Stimulated activated CD8-positive, alpha-beta memory T cell treated with anti-CD3 and anti-CD28 coated beads, Interleukin-15, amount 100 ng/mL, for 4 hours (primary cell): ENCODE results near the gene BMP2.

Source experiments
- DNase-seq, 2 donors: peaks; one replicate each; pipeline ENCODE4 v3.0.0-alpha.2; 2020; ENCODE audit warnings: low read depth in 2 of 2

BMP2 gene

GRCh38 chr20:6768228-6769140 is 998 bp downstream of the BMP2 start:
- no peak for DNase-seq

DNA sequence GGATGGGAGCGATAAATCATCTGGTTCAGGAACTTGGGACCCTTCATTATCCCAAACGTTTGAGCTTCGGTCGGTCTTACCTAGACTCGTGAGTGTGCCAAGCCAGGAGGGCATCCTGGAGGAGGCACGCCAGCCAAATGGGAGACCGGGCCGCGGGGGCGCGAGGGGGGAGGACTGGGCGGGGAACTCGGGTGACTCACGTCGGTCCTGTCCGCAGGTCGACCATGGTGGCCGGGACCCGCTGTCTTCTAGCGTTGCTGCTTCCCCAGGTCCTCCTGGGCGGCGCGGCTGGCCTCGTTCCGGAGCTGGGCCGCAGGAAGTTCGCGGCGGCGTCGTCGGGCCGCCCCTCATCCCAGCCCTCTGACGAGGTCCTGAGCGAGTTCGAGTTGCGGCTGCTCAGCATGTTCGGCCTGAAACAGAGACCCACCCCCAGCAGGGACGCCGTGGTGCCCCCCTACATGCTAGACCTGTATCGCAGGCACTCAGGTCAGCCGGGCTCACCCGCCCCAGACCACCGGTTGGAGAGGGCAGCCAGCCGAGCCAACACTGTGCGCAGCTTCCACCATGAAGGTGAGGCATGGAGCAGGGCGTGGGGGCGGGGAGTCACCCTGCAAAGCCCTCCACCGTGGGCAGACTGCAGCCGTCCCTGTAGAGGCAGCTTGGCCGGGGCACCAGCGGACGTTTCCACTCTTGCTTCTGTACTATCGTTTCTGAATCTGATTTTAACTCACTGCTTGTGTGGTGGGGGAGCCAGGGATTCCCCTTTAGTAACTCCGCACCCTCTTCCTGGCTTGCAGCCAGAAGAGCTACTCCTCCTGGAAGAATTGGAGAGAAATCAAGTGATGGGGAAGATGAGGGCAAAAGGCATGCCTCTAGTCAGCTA is 2.7 kb downstream of the BMP2 start:
- no peak for DNase-seq

- no peak for DNase-seq
These were observed 3.3 kb downstream of the BMP2 start for GRCh38 chr20:6770786-6771100.

DNA sequence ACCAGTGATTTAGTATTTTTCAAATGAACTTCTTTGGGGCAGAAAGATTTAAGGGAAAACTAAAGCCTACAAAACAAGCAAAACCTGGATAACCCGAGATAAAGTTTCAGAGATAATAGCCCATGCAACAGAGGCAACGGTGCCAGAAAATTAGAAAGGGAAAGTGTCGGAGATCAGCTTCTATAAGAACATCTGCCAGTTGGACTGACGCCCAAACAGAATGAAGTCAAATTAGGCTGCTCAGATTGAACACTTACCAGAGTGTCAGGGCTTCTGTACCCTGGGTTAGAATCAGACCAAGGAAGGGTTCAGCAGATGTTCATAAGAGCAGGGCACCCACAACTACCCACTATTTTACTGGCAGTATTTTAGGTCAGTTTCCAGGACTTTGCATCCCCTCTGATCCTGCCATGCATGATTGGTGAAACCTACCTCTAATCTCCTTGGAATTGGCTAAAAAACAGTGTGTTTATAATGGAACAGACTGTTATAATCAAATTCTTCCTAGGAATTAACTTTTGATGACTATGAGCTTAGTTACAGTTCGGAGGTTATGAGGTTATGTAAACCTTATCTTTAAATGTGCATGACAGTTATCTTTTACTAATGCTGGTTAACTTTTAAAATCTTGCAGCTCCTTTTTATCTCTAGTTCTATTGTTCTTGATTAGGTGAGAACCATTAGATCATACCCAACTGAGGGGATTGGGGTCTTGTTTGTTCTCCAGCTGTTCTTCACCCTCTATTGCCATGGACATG is 13.1 kb downstream of the BMP2 start:
- no peak for DNase-seq

DNA sequence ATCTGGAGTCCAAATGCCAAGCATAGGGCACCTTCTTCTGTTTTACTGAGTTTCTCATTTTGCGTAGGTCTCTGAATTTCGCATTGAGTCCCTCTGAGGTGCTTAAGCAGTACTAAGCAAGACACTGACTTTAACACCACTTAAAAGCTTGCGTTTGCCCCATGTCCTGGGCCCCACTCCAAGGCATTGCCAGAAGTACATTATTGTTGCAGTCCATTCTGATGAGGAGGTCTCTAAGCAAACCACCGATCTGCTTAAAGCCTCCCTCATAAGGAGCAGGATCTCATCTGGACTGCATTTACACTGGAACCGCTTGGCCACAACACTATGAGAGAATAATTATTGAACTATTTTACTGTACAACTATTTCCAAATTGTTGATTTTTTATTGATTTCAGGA is 16.3 kb downstream of the BMP2 start:
- DNase-seq = no peak

GRCh38 chr20:6784210-6784631 is 16.7 kb downstream of the BMP2 start:
- no peak for DNase-seq

GRCh38 chr20:6784767-6785166 is 17.3 kb downstream of the BMP2 start:
- DNase-seq = no peak

GRCh38 chr20:6786548-6786947 is 19.1 kb downstream of the BMP2 start:
- no peak for DNase-seq

- no peak for DNase-seq
These were observed 25.3 kb downstream of the BMP2 start for GRCh38 chr20:6792789-6793188.

- DNase-seq = no peak
These were observed 34.7 kb downstream of the BMP2 start for GRCh38 chr20:6802227-6802626.

DNA sequence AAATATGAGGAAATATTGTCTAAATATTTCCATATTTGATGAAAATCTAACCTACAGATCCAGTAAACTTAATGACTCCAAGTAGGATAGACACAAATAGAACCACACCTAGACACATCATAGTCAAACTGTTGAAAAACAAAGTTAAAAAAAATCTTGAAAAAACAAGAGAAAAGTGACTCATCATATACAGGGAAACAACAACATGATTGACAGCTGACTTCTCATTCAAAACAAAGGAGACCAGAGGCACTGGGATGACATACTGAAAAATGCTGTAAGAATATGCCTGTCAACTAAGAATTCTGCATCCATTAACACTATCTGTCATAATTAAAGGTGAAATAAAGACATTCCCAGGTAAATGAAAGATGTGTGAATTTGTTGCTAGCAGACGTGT is 38.8 kb downstream of the BMP2 start:
- DNase-seq = no peak

- no peak for DNase-seq
These were observed 44.0 kb downstream of the BMP2 start for GRCh38 chr20:6811262-6812035.

DNA sequence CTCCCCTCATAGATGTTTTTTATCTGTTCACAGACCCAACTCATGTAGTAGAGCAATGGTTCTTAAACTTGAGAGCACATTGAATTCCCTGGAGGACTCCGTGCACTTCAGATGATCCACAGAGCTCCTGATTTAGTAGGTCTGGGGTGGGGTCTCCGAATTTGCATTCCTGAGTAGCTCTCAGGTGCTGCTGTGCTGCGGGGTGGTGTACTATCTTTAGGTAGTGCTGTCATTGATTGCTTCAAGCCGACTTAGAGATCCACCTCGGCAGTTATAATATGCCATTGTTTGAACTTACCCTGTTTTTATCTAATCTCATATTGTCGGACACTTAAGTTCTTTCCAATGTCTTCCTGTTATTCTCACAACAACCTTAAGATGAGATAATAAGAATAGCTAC is 45.0 kb downstream of the BMP2 start:
- no peak for DNase-seq

- DNase-seq = no peak
These were observed 47.5 kb downstream of the BMP2 start for GRCh38 chr20:6814945-6815344.

DNA sequence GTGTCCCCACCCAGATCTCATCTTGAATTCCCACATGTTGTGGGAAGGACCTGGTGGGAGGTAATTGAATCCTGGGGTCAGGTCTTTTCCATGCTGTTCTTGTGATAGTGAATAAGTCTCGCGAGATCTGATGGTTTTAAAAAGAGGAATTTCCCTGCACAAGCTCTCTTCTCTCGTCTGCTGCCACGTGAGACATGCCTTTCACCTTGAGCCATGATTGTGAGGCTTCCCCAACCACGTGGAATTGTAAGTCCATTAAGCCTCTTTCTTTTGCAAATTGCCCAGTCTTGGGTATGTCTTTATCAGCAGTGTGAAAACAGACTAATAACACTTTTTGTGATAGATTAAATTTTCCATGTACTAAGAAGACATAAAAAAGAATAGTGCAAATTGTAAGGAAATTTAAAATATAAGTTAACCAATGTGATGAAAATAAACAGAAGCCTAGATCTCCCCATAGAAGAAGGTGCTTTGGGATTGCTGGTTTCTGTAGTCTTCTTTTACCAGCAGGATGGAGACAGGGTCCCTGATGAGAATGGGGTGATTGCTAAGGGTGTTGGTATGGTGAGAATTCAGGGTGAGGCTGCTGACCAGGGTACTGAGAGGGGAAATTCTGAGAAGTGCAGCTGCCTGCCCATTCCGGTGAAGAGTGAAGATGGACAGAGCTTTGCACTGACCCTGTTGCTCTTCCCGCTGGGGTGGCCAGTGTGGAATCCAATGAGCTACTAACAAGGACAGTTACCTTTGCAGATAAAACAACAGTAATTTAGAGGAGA is 50.7 kb downstream of the BMP2 start:
- no peak for DNase-seq

- DNase-seq = no peak
These were observed 52.1 kb downstream of the BMP2 start for GRCh38 chr20:6819599-6819998.

DNA sequence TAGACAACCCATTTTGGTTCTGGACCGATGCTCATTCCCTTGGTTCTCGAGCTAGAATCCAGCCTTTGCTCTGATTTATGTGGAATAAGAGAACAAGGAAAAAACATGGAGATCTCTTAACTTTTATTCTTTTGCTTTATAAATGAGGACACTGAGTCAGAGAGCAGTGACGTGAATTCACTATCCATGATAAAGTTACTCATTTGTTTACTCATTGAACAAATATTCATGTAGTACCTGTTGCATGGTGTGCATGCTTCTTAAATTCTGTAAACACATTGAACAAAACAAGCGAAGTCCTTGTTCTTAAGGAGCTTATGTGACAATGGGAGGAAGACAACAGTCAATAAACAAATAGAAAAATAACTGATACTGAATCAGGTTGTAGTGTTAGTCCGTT is 56.9 kb downstream of the BMP2 start:
- no peak for DNase-seq

DNA sequence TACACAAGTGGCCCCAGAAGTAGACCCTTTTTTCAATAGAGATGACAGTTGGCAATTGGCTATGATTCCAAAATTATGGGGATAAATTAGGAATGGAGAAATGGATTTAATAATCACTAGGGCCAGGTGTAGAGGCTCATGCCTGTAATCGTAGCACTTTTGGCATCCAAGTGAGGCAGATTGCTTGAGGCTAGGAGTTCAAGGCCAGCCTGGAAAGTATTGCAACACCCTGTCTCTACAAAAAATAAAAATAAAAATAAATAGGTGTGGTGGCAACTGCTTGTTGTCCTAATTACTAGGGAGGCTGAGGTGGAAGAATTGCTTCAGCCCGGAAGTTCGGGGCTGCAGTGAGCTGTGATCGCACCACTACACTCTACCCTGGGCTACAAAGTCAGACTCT is 60.0 kb downstream of the BMP2 start:
- DNase-seq = no peak

DNA sequence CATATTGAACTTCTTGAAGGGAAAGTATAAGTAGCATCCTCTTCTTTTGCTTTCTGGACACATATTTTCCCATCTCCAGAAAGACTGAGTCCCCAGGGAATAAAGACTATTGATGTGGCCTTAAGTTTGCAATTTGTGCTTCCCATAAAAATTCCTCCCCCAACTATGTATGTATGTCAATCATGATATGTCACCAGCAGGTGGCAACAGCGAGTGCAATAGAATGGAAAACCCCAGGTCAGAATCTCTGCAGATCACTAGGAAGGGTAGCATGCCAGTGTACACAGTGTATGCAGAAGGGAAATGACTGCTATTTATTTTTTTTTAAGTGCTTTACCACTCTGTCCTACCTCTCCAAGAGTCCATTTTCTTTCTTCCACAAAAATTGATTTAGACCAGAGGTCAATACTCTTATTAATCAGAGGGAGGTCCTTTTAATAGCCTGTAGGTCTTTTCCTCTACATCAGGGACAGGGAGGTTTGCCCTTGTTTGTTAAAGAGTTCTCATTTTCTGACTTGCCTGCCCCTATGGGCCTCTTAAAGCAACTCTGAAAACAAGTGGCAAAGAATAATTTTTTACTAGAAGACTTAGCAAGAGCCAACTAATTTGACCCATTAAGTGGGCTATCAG is 61.4 kb downstream of the BMP2 start:
- no peak for DNase-seq

DNA sequence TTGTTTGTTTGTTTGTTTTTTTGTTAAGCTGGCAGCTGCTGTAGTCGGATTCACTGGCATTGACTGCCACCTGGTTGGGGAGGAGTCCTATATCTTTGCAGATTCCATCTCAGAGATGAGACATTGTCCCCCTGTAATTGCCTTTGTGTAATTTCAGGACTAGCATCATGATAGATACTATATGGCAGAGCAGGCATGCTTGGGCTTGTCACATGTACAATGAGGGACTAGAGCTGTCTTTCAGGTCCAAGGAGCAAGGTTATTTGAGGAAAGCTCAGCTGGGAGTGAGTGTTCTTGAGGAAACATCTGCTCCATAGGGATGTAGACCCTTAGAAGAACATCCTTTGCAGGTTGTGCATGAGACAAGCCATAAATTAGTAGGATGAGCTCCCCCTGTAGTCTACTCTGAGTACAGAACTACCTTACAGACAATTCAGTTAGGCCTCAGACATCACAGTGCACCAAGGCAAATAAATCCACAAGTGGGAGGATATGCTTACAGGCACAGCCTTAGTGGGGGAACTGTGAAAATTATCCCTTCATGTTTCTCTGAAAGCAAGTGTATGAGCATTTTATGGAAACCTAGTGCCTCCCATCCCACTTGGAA is 62.1 kb downstream of the BMP2 start:
- no peak for DNase-seq
